Loucy (cell line): ENCODE data around the gene ASIP.

Source experiments
- CTCF ChIP-seq: fragments of 200-600 bp; sonication (generic); conservative IDR thresholded peaks from 2 replicates; pipeline ENCODE4 v1.5.1; 2014; ENCODE audit warnings: mild to moderate bottlenecking, antibody characterized with exemption, low read length
- EZH2phosphoT487 ChIP-seq: fragments of 200-600 bp; IDR thresholded peaks from 2 replicates; pipeline ENCODE4 v1.6.1; 2018; ENCODE audit warnings: antibody characterized with exemption, mild to moderate bottlenecking, moderate library complexity, borderline replicate concordance

- TF ChIP-seq CTCF: no peak
- no peak for TF ChIP-seq EZH2phosphoT487
These were observed 59.8 kb downstream of the ASIP start for GRCh38 chr20:34300809-34301586.
